Spleen (tissue), 11 donors: ENCODE measurements around the gene TMEM174. TPM values are rescaled to one million over a fixed set of nuclear protein-coding genes. Genes with fewer than 3 reads are reported as not detected.
"Not testable (repeated sequence)": the region's sequence is repeated elsewhere in the genome, so short reads cannot be mapped to it uniquely, and the experiment has no call there.

Source experiments
- DNase-seq: peaks from one replicate; pipeline ENCODE4 v3.0.0-alpha.2; 2020
- H3K27ac ChIP-seq, 8 donors: fragments of 200-600 bp; sonication (generic) in 7 of 8; 1 replicate in 4 of 8; 2 replicates in 4 of 8; pipeline versions ENCODE4 v1.5.0 to v1.8.0; 2016 to 2021; ENCODE audit warnings: inconsistent platforms in 4 of 8, mild to moderate bottlenecking in 4 of 8, moderate library complexity in 1 of 8
- H3K27me3 ChIP-seq, 7 donors: fragments of 200-600 bp; sonication (generic) in 6 of 7; replicated peaks in 1 of 7; 1 replicate in 4 of 7; 2 replicates in 3 of 7; pipeline versions ENCODE4 v1.5.0 to v1.8.0; 2016 to 2021; ENCODE audit warnings: inconsistent platforms in 3 of 7, mild to moderate bottlenecking in 1 of 7
- H3K36me3 ChIP-seq, 6 donors: fragments of 200-600 bp; sonication (generic) in 5 of 6; 1 replicate in 4 of 6; 2 replicates in 2 of 6; pipeline versions ENCODE4 v1.5.0 to v1.8.0; 2016 to 2021; ENCODE audit warnings: inconsistent platforms in 2 of 6
- H3K4me1 ChIP-seq, 6 donors: fragments of 200-600 bp; sonication (generic) in 5 of 6; 1 replicate in 3 of 6; 2 replicates in 3 of 6; pipeline versions ENCODE4 v1.5.0 to v1.8.0; 2016 to 2021; ENCODE audit warnings: inconsistent platforms in 3 of 6
- H3K4me3 ChIP-seq, 8 donors: fragments of 200-600 bp; sonication (generic) in 7 of 8; 1 replicate in 4 of 8; 2 replicates in 4 of 8; pipeline versions ENCODE4 v1.5.0 to v1.8.0; 2016 to 2021; ENCODE audit warnings: inconsistent platforms in 4 of 8, mild to moderate bottlenecking in 4 of 8, moderate library complexity in 2 of 8
- H3K9me3 ChIP-seq, 8 donors: fragments of 200-600 bp; sonication (generic) in 7 of 8; 1 replicate in 4 of 8; 2 replicates in 4 of 8; pipeline versions ENCODE4 v1.5.0 to v1.8.0; 2016 to 2021; ENCODE audit warnings: inconsistent platforms in 4 of 8
- POLR2A ChIP-seq, 3 donors: fragments of 450-650 bp; IDR thresholded peaks; one replicate each; pipeline ENCODE4 v1.5.1; 2017; ENCODE audit warnings: antibody characterized with exemption in 3 of 3, mild to moderate bottlenecking in 1 of 3
- POLR2AphosphoS5 ChIP-seq, 3 donors: sonication (generic); formaldehyde crosslinking; IDR thresholded peaks; one replicate each; pipeline ENCODE4 v1.5.1; 2017; ENCODE audit warnings: antibody characterized with exemption in 3 of 3
- WGBS, 5 donors: extraction: QIAGEN DNeasy Blood & Tissue Kit in 3 of 5; methylation state at CpG; one replicate each; pipeline versions ENCODE4 v1.1.5 to v1.1.7; 2013 to 2018; 5-methylcytosine and 5-hydroxymethylcytosine counted together
- intact Hi-C: fragments of 100-400 bp; cut with DNase I; formaldehyde crosslinking; loops from one replicate; pipeline ENCODE4 v1.15.0; 2023; ENCODE audit warnings: low total_unique reads
- polyA plus RNA-seq, 3 donors: library from polyadenylated mRNA; stranded (reverse); fragments of 200-250 nt; gene quantifications; one replicate each; pipeline ENCODE4 v1.2.1, GENCODE V29; 2013
- total RNA-seq, 7 donors: library from RNA; depleted of rRNA in 3 of 7; stranded (reverse); fragments of >200 nt in 3 of 7; fragmentation: NEBNext Ultra II Directional in 4 of 7; extraction: Animal tissue kit (Norgen Biotek cat#: 25700) in 4 of 7; gene quantifications; one replicate each; pipeline versions ENCODE4 v1.1.0 to v1.2.1, GENCODE V29; 2016 to 2021
- TF ChIP-seq, protein P1 (sequence below), 11 experiments: fragments of 200-600 bp in 7 of 11; fragments of 450-650 bp in 4 of 11; sonication (generic) in 4 of 11; IDR thresholded peaks in 8 of 11; conservative IDR thresholded peaks in 3 of 11; 1 replicate in 7 of 11; 2 replicates in 4 of 11; pipeline versions ENCODE4 v1.4.0 to v1.8.0; 2016 to 2021; ENCODE audit warnings: antibody characterized with exemption in 11 of 11, inconsistent platforms in 4 of 11, mild to moderate bottlenecking in 1 of 11
- donor health status: healthy with polysubstance abuse.
- donor health status: DM: no; HTN: no; CAD: no; lungs with moderate emphysema.
- donor health status: DM: no; HTN: no; CAD: no.
- donor health status: Bipolar disorder and iron deficiency.
- donor health status: healthy.
- donor health status: DM: no; HTN: no; CAD: no.
- donor health status: DM: yes; HTN: yes; CAD: no.

The TMEM174 gene
- total and polyA plus RNA-seq, 10 donors: not detected

DNA sequence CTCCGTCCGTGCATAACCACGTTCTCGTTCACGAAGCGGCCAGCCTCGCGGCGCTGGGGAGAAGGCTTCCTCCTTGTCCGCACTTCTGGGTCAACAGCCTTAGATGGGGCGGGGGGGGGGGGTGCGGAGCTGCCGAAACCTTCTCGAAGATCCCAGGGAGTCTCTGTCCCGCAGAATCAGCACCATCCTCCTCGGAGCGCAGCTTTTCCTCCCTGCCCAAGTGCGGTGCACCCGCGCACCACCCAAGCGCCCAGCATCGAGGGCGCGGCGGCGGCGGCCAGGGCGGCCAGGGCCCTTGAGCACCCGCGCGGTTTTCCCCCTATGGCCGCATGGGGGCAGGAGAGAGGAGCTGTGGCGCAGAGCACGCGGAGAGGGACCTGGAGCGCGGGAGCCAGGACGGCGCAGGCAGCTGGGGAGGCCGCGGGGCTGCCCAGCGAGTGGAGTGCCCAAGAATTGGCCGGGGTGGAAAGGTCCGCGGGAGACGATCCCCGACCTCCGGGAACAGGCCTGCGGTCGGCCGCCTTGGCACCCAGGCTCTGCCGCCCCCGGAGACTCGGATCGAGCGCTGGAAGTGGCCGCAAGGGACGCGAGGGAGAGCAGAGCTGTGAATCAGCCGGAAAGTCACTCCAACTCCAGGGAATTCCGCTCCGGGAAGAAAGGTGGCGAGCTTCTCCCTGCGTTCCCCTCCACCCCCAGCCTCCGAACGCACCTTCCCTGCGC lies 43.1 kb downstream of the TMEM174 start:
- H3K4me3 ChIP-seq: peak overlapping the region; percentile 12 to 67 (median 31)
- intact Hi-C loops: no loop called here
- peak; percentile 25 to 68 (median 52) for TF ChIP-seq POLR2AphosphoS5 (IDR thresholded peaks at IDR 0.05)
- no peak for TF ChIP-seq POLR2A (IDR thresholded peaks at IDR 0.05)
- TF ChIP-seq, protein P1, sequence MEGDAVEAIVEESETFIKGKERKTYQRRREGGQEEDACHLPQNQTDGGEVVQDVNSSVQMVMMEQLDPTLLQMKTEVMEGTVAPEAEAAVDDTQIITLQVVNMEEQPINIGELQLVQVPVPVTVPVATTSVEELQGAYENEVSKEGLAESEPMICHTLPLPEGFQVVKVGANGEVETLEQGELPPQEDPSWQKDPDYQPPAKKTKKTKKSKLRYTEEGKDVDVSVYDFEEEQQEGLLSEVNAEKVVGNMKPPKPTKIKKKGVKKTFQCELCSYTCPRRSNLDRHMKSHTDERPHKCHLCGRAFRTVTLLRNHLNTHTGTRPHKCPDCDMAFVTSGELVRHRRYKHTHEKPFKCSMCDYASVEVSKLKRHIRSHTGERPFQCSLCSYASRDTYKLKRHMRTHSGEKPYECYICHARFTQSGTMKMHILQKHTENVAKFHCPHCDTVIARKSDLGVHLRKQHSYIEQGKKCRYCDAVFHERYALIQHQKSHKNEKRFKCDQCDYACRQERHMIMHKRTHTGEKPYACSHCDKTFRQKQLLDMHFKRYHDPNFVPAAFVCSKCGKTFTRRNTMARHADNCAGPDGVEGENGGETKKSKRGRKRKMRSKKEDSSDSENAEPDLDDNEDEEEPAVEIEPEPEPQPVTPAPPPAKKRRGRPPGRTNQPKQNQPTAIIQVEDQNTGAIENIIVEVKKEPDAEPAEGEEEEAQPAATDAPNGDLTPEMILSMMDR (IDR thresholded peaks at IDR 0.05 in 8 of 11, conservative IDR thresholded peaks at IDR 0.05 in 3 of 11): peak; percentile 56 to 91 (median 76)
- peaks cover 0 to 92% (median 34%) of the 10 kb centered on the region in 7 donors for H3K27me3 ChIP-seq
- WGBS, 5 donors: 1 to 5% (median 2%) methylated on average over 23 to 67 of the region's 67 CpGs
- H3K27ac ChIP-seq: peak overlapping the region in 1 of 8 donors; percentile 8
- peaks cover 0 to 5% (median 0%) of the 10 kb centered on the region in 8 donors for H3K9me3 ChIP-seq
- no peaks in the 10 kb centered on the region for H3K36me3 ChIP-seq
- DNase-seq: peak; percentile 89
- peaks cover 0 to 18% (median 14%) of the 10 kb centered on the region in 6 donors for H3K4me1 ChIP-seq

DNA sequence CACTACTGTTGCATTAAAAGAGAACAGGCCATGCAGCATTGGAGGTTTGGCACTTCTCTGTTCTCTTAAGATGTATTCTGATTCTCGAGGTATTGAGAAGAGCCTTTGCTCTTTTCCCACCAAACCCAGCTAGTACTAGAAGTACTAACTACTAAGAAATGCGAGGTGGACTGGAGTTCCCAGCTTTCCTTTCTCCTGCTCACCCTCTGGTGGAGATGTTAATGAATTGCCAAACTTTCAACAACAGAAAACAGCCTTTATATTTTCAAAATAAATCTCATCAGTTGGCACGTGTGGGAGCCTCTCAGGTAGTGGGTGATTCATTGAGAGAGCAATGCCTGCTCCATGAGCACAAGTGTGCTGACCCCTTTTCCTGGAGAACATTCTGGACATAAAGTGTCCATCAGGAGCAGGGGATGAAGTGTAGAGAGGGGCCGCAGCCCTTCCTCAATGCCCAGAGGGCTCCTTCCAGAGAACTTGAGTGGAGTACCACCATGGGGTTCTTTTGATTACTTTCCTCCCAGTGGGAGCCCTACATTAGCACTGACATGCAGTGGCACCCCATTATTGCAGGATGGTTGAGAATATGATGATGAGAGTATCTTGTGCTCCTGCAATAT lies 45.7 kb downstream of the TMEM174 start:
- Histone ChIP-seq H3K4me3 (no peak overlapping the region), H3K27me3 (peaks cover 0 to 91% (median 40%) of the 10 kb centered on the region in 7 donors), H3K4me1 (peaks cover 0 to 18% (median 14%) of the 10 kb centered on the region in 6 donors), H3K27ac (no peak overlapping the region), H3K9me3 (no peaks in the 10 kb centered on the region), H3K36me3 (no peaks in the 10 kb centered on the region)
- TF ChIP-seq, protein P1 (IDR thresholded peaks at IDR 0.05 in 8 of 11, conservative IDR thresholded peaks at IDR 0.05 in 3 of 11): no peak
- TF ChIP-seq POLR2A (IDR thresholded peaks at IDR 0.05) (no peak), POLR2AphosphoS5 (IDR thresholded peaks at IDR 0.05) (no peak)
- no peak for DNase-seq
- intact Hi-C loops: no loop called here
- 35 to 45% (median 41%) methylated on average over 4 of the region's 4 CpGs for WGBS, 5 donors

DNA sequence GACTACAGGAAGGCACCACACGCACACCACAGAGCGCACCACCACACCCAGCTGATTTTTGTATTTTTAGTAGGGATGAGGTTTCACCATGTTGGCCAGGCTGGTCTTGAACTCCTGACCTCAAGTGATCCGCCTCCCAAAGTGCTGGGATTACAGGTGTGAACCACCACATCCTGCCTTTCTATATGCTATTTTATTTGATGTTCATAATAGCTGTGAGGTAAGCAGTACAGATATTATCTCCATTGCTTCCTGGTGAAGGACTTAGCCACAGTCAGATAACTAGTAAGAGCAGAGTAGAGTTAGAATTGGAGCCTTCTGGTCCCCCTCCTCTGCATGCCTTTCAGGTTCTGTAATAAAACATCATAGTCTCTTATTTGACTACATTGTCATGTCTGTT lies 46.3 kb downstream of the TMEM174 start:
- H3K36me3 ChIP-seq, H3K27ac ChIP-seq, H3K4me3 ChIP-seq, DNase-seq, intact Hi-C loops, H3K9me3 ChIP-seq: not testable (repeated sequence)
- WGBS, 5 donors: 75 to 85% (median 79%) methylated on average over 3 of the region's 3 CpGs
- Histone ChIP-seq H3K27me3 (peaks cover 0 to 91% (median 41%) of the 10 kb centered on the region in 7 donors), H3K4me1 (peaks cover 0 to 18% (median 14%) of the 10 kb centered on the region in 6 donors)

DNA sequence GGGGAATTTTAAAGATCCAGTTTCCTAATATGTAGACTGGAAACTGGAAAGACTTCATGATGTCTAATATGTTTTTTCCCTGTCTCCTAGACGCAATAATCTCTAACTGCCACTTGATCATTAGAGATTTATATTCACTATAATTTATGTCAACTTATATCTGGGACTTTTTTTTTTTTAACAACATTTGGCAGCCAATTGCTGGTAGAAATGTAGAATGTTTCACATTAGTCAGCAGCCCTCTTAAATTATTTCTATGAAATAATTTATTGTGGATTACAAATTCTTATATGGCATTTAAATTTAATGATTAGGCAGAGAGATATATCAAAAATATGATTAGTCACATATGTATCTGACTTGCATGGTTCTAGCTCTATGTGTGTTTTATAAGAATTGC lies 48.2 kb downstream of the TMEM174 start:
- Histone ChIP-seq H3K27me3 (peaks cover 0 to 91% (median 40%) of the 10 kb centered on the region in 7 donors), H3K27ac (no peak overlapping the region), H3K9me3 (no peaks in the 10 kb centered on the region), H3K4me3 (no peak overlapping the region), H3K4me1 (peaks cover 0 to 5% (median 4%) of the 10 kb centered on the region in 6 donors), H3K36me3 (no peaks in the 10 kb centered on the region)
- intact Hi-C loops: loop anchor here (10.0 kb wide), 1 partner anchor 234 kb away; no protein-coding TSS in a partner anchor
- TF ChIP-seq, protein P1 (IDR thresholded peaks at IDR 0.05 in 8 of 11, conservative IDR thresholded peaks at IDR 0.05 in 3 of 11): no peak
- TF ChIP-seq POLR2AphosphoS5 (IDR thresholded peaks at IDR 0.05): no peak
- no peak for TF ChIP-seq POLR2A (IDR thresholded peaks at IDR 0.05)
- no peak for DNase-seq
- WGBS, 5 donors: 79 to 89% (median 85%) methylated on average over 1 of the region's 1 CpG
